Fibroblast of mammary gland (primary cell): ENCODE data around the gene BTAF1.
"Not testable (repeated sequence)": the region's sequence is repeated elsewhere in the genome, so short reads cannot be mapped to it uniquely, and the experiment has no call there.

ENCODE experiments used
- DNase-seq: peaks from one replicate; pipeline ENCODE4 v3.0.0-alpha.2; 2010; ENCODE audit warnings: low read depth
- H3K4me3 ChIP-seq: 2 replicates; pipeline ENCODE4 v1.5.1; 2011; ENCODE audit warnings: low read depth, mild to moderate bottlenecking, low read length, moderate library complexity; ENCODE audit not compliant: control insufficient read depth
- CTCF ChIP-seq: conservative IDR thresholded peaks from 2 replicates; pipeline ENCODE4 v1.5.1; 2011; ENCODE audit warnings: low read depth, low read length, inconsistent platforms; ENCODE audit not compliant: control insufficient read depth, insufficient read depth

The BTAF1 gene

GRCh38 chr10:91884536-91884935 lies 39.0 kb upstream of the BTAF1 start:
- no peak for DNase-seq
- no peak overlapping the region for H3K4me3 ChIP-seq
- no peak for TF ChIP-seq CTCF

- DNase-seq, result no peak
- no peak overlapping the region for H3K4me3 ChIP-seq
- no peak for TF ChIP-seq CTCF
Measured at GRCh38 chr10:91885362-91886079, 38.0 kb upstream of the BTAF1 start.

GRCh38 chr10:91886954-91887271 lies 36.7 kb upstream of the BTAF1 start:
- H3K4me3 ChIP-seq, result peak overlapping the region; percentile 48
- DNase-seq, result no peak
- TF ChIP-seq CTCF, result no peak

GRCh38 chr10:91887272-91888076 lies 36.1 kb upstream of the BTAF1 start:
- no peak for TF ChIP-seq CTCF
- peak overlapping the region; percentile 48 for H3K4me3 ChIP-seq
- DNase-seq, result peak; percentile 39

- H3K4me3 ChIP-seq, result no peak overlapping the region
- TF ChIP-seq CTCF, result no peak
- DNase-seq, result peak; percentile 96
Measured at GRCh38 chr10:91891125-91892001, 32.2 kb upstream of the BTAF1 start.

GRCh38 chr10:91893051-91893450 lies 30.5 kb upstream of the BTAF1 start:
- DNase-seq, result no peak
- no peak overlapping the region for H3K4me3 ChIP-seq
- no peak for TF ChIP-seq CTCF

- not testable (repeated sequence) for H3K4me3 ChIP-seq, DNase-seq
Measured at GRCh38 chr10:91894261-91894685, 29.3 kb upstream of the BTAF1 start.
